NCI-H187 treated with DMSO at 0.1 percent for 48 hours (cell line): ENCODE results near the gene B3GALT5.
"Not testable (repeated sequence)": the region's sequence is repeated elsewhere in the genome, so short reads cannot be mapped to it uniquely, and the experiment has no call there.

Experiments
- DNase-seq: peaks from one replicate; lab custom pipeline; 2025; lab: John Stamatoyannopoulos, UW

Gene B3GALT5

GRCh38 chr21:39666681-39667315 is 54.1 kb downstream of the B3GALT5 start:
- no peak for DNase-seq

- DNase-seq = no peak
These were observed 54.7 kb downstream of the B3GALT5 start for GRCh38 chr21:39667353-39667891.

- DNase-seq = no peak
These were observed 55.6 kb downstream of the B3GALT5 start for GRCh38 chr21:39668369-39668768.

- DNase-seq = no peak
These were observed 56.7 kb downstream of the B3GALT5 start for GRCh38 chr21:39669485-39669884.

GRCh38 chr21:39669976-39670661 is 57.4 kb downstream of the B3GALT5 start:
- DNase-seq = no peak

GRCh38 chr21:39670701-39671100 is 58.0 kb downstream of the B3GALT5 start:
- DNase-seq = no peak

- DNase-seq = no peak
These were observed 59.2 kb downstream of the B3GALT5 start for GRCh38 chr21:39671986-39672385.

GRCh38 chr21:39673163-39673562 is 60.4 kb downstream of the B3GALT5 start:
- no peak for DNase-seq

GRCh38 chr21:39673736-39674135 is 61.0 kb downstream of the B3GALT5 start:
- no peak for DNase-seq

- DNase-seq = no peak
These were observed 62.1 kb downstream of the B3GALT5 start for GRCh38 chr21:39674801-39675200.

- DNase-seq = no peak
These were observed 62.9 kb downstream of the B3GALT5 start for GRCh38 chr21:39675590-39675989.

- DNase-seq = peak; percentile 99
These were observed 63.4 kb downstream of the B3GALT5 start for GRCh38 chr21:39675993-39676661.

GRCh38 chr21:39680216-39680615 is 67.5 kb downstream of the B3GALT5 start:
- DNase-seq = no peak

- DNase-seq = no peak
These were observed 68.5 kb downstream of the B3GALT5 start for GRCh38 chr21:39681257-39681656.

- no peak for DNase-seq
These were observed 69.1 kb downstream of the B3GALT5 start for GRCh38 chr21:39681845-39682244.

- DNase-seq = no peak
These were observed 72.5 kb downstream of the B3GALT5 start for GRCh38 chr21:39685236-39685635.

GRCh38 chr21:39685991-39686390 is 73.3 kb downstream of the B3GALT5 start:
- DNase-seq = no peak

- DNase-seq = no peak
These were observed 74.1 kb downstream of the B3GALT5 start for GRCh38 chr21:39686646-39687468.

GRCh38 chr21:39688010-39688409 is 75.3 kb downstream of the B3GALT5 start:
- no peak for DNase-seq

GRCh38 chr21:39689860-39690259 is 77.1 kb downstream of the B3GALT5 start:
- DNase-seq = not testable (repeated sequence)

GRCh38 chr21:39690454-39690853 is 77.7 kb downstream of the B3GALT5 start:
- DNase-seq = no peak

GRCh38 chr21:39694750-39695149 is 82.0 kb downstream of the B3GALT5 start:
- no peak for DNase-seq
